LoVo (cell line): Measurements from ENCODE around the gene CAMTA1.

Source experiments
- DNase-seq: peaks from one replicate; pipeline ENCODE4 v3.0.0-alpha.2; 2016; ENCODE audit warnings: low spot score

The CAMTA1 gene

DNA sequence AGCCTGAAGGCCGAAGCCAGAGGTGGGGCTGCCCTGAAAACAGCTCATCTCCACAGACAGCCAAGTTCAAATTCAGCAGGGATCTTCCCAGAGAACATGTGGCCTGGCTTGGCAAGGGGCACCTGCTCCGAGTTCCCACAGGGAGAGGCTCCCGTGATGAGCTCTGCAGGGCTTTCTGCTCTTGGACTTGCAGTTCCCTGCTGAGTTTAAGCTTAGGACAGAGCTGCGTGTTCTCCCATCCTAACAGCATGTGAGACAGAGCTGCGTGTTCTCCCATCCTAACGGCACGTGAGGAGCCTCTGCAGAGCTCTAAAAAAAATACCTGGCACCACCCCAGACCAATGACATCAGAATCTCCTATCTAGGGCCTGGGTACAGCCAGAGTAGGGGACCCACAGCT, 872.8 kb downstream of the CAMTA1 start:
- DNase-seq, result no peak

DNA sequence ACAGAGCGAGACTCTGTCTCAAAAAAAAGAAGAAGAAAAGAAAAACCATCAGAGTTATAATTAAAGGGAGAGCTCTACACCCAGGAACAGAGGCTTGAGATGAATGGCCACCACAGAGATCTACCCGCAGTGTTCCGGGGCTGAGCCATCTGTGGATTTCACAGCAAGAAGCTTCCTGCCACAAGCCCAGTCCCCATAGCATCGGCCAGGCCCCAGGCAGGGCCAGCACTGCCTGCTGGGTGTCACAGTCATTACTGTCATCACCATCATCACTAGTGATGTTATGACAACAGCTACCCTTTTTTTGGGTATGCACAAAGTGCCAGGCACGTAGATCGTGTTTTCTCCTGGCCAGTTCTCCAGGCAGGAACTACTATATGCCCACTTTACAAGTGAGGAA, 874.3 kb downstream of the CAMTA1 start:
- no peak for DNase-seq

DNA sequence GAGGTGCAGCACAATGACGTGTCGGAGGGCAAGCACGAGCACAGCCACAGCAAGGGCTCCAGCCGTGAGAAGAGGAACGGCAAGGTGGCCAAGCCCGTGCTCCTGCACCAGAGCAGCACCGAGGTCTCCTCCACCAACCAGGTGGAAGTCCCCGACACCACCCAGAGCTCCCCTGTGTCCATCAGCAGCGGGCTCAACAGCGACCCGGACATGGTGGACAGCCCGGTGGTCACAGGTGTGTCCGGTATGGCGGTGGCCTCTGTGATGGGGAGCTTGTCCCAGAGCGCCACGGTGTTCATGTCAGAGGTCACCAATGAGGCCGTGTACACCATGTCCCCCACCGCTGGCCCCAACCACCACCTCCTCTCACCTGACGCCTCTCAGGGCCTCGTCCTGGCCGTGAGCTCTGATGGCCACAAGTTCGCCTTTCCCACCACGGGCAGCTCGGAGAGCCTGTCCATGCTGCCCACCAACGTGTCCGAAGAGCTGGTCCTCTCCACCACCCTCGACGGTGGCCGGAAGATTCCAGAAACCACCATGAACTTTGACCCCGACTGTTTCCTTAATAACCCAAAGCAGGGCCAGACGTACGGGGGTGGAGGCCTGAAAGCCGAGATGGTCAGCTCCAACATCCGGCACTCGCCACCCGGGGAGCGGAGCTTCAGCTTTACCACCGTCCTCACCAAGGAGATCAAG, 878.3 kb downstream of the CAMTA1 start:
- no peak for DNase-seq

DNA sequence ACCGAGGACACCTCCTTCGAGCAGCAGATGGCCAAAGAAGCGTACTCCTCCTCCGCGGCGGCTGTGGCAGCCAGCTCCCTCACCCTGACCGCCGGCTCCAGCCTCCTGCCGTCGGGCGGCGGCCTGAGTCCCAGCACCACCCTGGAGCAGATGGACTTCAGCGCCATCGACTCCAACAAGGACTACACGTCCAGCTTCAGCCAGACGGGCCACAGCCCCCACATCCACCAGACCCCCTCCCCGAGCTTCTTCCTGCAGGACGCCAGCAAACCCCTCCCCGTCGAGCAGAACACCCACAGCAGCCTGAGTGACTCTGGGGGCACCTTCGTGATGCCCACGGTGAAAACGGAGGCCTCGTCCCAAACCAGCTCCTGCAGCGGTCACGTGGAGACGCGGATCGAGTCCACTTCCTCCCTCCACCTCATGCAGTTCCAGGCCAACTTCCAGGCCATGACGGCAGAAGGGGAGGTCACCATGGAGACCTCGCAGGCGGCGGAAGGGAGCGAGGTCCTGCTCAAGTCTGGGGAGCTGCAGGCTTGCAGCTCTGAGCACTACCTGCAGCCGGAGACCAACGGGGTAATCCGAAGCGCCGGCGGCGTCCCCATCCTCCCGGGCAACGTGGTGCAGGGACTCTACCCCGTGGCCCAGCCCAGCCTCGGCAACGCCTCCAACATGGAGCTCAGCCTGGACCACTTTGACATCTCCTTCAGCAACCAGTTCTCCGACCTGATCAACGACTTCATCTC, 879.1 kb downstream of the CAMTA1 start:
- DNase-seq, result no peak

DNA sequence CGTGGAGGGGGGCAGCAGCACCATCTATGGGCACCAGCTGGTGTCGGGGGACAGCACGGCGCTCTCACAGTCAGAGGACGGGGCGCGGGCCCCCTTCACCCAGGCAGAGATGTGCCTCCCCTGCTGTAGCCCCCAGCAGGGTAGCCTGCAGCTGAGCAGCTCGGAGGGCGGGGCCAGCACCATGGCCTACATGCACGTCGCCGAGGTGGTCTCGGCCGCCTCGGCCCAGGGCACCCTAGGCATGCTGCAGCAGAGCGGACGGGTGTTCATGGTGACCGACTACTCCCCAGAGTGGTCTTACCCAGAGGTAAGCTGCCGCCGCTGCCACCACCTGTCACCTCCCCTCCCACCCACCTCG, 879.6 kb downstream of the CAMTA1 start:
- DNase-seq, result no peak

DNA sequence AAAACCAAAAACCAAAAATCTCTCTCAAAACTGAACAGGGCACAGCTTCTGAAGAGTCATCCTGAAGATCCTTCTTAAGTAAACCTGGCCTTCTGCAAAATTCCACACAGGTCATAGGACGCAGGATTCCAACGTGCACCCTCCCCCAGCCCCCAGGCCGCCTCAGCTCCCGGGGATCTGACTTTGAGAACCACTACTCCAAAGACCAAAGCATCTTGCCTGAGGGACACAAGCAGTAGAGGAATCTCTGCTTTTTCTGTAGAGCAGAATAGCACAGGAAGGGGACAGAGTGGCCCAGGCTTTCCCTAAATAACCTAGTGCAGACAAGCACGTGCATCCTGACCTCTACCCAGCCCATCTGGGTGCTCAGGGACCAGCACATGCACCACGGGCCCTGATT, 881.0 kb downstream of the CAMTA1 start:
- no peak for DNase-seq

DNA sequence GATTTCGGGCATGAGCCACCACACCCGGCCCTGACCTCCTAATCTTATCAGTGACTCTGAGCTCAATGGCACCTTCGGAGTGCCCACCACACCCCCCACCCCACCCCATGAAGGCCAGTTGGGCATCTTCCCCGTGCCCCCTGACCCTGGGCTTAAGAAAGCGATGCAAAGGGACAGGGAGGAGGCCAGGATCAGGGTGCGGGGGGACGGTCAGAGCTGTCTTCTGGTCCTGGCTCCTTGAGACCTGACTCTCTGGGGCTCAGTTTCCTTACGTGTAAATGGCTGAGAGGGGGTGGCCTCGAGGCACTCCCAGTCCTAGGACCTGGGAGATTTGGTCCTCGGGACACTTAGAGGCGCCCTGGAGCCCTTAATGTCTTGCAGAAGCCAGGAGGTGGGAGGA, 881.9 kb downstream of the CAMTA1 start:
- no peak for DNase-seq

DNA sequence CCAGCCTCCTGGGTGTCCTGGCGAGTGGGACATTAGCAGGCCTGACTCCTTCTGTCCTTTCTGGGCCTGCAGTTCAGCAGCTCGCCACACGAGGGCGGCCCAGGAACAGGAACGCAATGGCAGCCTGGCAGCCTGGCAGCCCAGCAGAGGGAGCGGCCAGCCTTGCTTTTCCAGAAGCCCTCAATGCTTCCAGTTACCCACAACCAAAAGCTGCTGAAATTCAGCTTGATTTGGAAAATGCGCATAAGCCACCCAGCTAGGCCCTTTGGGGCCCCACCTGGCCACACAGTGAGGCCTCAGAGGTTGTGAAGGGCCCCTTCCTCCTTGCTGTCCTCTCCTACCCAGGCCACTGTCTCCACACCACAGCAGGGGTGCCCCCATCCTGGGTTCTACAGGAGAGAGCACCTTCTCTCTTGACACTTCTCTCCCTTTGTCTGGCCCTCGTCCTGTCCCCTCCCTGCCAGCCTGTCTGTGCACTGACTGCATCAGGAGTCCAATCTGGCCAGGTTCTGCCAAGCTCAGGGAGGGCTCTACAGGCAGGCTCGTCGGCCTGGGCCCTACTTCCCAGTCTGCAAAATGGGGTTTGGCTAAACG, 882.5 kb downstream of the CAMTA1 start:
- DNase-seq, result peak; percentile 73

DNA sequence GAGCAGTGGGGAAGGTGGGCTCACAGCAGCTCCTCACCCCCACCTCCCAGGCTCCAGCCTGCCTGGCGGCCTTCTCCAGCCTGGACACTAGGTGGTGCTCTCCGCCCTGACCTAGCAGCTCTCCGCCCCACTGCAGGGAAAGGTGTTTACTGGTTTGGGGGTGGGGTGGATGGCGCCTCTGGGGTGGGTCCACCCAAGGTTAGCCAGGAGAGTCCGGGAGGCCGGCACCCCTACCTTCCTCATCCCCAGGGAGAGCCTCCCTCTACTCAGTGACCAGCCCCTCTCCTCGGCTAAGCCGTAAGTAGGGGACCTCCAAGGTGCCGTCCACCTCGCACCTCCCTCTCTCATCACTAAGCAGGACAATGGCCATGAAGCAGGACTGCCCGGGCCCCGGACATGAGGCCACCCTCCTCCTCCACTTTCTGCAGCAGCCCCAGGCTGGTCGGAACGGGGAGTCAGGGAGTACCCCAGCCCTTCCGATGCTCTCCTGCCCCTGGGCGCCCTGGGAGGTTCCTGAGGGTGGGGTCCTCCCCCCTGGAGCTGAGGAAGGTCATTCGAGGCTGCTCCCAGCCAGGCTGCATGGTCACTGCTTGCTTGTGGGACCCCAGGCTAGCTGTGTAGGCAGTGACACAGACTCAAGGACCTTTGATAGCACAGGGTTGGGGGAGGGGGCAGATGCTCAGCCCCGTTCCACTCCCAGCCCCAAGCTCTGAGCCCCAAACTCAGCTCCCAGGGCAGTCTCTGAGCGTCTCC, 884.5 kb downstream of the CAMTA1 start:
- peak; percentile 26 for DNase-seq

DNA sequence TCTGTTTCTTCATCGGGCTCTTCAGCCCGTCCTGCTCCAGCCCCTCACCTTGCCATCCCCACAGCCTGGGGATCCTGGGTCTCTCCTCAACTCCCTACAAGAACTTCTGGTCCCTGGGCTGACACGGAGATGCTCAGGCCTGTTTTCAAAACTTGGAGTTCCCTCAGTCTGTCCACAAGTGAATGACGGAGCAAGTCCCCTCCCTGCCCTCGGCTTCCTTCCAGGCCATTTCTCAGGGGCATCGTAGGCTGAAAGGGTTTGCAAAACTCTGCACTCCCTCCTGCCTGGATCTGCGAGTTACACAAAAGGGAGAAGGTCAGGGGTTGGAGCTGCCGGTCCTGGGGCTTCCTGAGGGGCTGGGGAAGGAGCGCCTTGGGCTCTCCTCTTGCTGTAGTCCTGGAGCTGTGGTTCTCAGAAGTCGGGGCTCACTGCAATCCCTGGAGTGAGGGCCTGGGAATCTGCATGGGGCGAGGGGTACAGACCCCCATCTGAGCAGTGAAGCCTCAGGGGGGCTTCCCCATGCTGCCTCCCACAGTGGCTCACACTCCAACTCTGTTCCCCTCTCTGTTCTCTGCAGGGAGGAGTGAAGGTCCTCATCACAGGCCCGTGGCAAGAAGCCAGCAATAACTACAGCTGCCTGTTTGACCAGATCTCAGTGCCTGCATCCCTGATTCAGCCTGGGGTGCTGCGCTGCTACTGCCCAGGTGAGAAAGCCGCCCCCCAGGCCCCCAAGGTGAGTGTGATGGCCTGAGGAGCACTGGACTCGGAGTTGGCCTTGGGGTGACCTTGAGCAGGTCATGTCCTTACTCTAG, 885.3 kb downstream of the CAMTA1 start:
- DNase-seq, result no peak

DNA sequence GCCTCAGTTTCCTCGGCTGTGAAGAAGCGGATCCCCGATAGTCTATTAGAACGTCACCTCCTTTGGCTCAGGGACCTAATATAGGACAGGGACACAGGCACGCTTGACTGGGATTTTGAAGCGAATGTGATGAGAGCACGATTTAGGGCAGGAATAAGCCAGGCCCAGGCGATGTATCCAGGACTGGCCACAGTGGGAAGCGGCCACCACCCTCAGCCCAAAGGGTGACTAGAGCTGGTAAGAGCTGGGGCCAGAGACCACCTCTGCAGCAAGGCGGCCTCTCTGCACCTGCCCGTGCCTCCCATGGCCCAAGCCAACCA, 885.9 kb downstream of the CAMTA1 start:
- DNase-seq, result no peak

DNA sequence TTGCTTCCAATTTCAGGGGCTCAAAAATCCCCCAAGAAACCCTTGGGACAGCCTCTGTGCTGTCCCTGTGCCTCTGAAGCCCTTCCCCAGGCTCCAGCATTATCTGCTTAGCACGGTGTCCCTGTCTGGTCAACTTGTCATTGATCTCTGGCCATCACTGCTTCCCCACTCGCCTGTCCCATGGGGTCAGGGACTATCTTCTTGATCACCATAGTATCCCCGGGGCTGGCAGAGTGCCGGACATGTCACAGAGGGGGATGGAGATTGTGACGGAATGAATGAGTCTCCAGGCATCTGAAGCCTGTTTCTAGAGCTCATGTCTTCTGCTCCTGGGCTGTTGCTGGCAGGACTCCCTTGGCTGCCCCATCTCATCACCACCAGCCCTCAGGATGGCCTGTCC, 886.4 kb downstream of the CAMTA1 start:
- no peak for DNase-seq

DNA sequence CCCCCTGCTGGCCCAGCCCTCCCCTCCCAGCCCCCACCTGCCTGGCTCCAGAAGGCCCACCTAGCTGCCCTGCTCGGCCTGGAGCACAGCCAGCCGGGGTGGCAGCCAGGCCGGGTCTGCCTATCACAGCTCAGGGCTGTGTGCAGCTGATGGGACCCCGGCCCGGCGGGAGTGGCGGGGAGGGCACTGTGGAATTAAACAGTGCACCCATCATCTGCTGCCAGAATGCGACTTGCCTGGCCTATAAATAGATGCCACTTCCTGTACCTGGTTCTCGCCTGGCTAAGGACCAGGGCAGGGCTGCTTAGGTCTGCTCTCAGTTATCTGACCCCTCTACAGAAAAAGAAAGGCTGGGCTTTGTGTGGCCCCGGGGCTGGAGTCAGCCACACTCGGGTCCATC, 887.6 kb downstream of the CAMTA1 start:
- no peak for DNase-seq

DNA sequence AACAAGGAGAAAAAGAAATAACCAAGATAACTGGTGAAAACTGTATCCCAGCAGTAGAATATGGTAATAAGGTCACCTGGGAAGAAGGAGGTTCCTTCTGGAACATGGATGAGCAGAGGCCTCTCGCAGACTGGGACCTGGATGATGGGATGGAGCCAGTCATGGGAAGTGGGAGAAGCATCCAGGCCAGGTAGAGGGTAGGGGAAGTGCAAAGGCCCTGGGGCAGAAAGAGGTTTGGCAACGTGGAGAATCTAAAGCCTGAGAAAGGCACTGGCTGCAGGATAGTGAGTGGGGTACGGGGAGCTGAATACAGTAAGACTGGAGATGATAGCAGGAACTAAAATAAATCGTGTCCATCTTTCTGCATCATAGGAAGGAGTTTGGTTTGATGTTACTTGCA, 889.7 kb downstream of the CAMTA1 start:
- DNase-seq, result no peak

DNA sequence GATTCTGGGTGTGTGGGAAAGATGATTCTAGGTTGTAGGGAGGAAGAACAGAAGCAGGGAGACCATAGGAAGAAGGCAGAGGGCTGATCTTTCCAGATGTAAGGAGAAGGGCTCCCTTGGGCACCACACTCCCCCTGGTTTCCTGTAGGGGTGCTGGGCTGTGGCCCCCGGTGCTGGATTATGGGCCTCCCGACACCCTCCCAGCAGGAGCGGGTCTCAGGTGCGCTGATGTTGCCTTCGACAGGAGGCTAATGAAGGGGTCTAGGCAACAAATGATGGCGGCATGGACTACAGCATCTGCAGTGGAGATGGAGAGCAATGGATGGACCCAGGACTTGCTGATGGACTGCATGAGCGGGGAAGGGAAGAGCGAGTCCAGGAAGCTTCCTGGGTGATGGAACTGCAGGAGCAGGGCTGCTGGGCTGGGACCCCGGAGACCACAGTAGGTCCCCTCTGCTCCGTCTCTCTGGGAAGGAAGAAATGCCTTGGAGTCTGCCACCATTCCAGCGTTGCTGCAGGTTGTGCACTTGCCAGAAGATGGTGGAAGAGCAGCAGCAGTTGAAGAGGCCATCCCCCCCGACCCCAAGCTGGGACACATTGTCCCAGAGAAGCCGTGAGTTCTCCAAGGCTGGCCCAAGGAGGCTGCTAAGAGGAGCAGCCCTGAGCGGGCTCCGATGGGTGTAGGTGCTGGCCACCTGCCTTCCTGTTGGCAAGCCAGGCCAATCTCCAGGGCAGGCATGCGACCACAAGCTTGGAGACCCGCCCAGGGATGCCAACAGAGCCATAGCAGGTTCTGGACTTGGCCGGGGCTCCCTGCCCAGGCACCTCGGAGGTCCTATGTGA, 890.4 kb downstream of the CAMTA1 start:
- DNase-seq, result no peak

DNA sequence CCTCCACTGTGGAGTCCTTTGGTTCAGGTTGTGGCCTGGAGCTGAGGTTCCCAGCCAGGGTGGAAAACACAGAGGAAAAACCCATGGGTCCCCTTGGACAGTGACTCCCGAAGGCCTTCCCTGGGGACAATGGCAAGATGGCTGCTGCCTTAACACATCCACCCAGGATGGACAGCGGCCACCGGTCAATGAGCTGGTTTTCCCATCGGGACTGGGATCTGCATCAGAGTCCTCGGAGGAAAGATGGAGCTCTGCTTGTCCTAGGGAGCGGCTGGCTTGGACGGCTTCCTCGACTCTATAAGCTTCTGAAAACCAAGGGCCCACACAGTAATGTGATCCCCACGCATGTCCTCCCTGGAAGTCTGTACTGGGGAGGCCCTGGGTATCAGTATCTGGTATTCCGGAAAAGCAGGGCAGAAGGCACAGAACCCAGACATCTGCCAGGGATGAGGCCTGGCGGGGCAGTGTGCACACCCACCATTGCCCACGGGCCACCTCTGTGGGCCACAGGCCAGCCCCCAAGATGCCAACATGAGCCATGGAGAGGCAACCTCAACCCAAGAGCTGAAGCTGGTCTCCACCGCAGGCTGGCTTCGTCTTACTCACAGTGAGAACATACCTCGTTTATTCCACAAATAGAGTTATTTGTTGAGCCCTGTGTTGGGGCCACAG, 891.2 kb downstream of the CAMTA1 start:
- DNase-seq, result no peak

DNA sequence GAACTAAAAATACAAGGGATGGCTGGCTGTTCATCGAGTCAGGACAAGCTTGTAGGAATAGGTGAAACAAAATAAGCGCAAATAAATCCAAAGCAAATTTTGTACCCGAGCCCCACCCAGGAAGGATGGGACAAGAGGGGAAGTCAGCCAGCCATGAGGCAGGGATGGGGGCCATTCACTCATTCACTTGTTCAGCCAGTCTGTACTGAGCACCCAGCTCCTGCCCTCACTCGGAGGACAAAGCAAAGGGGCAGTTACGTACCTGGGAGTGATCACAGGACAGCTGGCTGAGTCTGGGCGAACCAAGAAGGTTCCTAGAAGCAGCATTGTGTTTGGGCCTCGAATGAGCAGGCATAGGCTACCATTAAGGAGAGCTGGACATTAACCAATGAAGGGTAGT, 891.9 kb downstream of the CAMTA1 start:
- no peak for DNase-seq

DNA sequence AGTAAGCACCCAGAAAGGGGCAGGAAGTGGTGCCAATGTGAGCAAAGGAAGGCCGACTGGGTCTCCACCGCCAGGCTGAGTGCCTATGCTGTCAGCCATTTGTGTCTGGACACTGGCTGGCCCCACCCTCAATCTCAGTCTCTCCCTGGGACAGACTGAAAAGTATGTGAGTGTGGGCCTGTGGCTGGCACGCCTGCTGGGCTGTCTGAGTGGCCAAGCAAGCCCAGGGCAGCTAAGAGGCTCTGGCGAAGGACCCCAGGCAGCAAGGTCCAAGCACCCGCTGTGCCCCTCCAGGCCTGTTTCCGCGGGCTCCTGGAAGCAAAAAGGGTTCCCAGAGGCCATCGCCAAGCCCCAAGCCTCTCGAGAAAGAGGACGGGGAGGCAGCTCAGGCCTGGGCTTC, 892.6 kb downstream of the CAMTA1 start:
- DNase-seq, result no peak

DNA sequence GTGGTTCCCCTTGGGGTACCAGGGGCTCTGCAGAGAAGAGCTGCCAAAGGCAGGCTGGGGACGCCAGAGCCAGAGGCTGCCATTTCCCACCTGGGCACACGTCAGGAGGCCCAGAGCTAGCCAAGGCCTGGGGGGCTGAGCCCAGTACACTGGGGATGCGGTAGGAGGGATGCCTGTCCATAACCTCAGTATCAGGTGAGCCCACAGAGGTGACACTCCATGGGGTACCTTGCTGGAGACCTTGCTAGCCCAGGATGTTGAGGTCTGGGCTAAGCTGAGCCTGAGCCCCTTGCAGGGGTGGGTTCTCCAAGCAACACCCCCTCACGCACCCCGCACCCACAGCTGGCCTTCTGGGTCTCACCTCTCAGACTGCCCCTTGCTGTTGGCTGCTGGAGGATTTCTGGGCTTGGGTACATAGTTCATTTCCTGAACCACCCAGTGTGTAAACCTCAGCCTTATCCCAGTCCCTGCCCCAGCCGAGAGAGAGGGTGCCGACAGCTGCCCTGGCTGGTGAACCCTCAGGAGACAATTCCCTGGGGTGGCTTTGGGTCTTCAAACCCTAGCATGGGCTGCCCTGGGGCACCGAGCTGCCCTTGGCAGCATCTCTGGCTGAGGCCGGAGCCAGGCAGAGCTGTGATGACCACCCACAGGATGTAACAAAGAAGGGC, 893.4 kb downstream of the CAMTA1 start:
- DNase-seq, result no peak
